Kidney (tissue), 14 donors: ENCODE data around the gene S100A12. TPM values are rescaled to one million over a fixed set of nuclear protein-coding genes. Genes with fewer than 3 reads are reported as not detected.

Source experiments
- DNase-seq, 5 donors: peaks; one replicate each; pipeline ENCODE4 v3.0.0-alpha.2; 2013 to 2020
- FAIRE-seq: peaks from 2 replicates; lab custom pipeline; 2012; peaks lifted over from hg19 to GRCh38; lab: Jason Lieb, UNC
- H3K27ac ChIP-seq, 2 donors: one replicate each; pipeline ENCODE4 v1.7.0; 2013; ENCODE audit warnings: low read depth in 2 of 2, low read length in 2 of 2, inconsistent platforms in 1 of 2
- H3K27me3 ChIP-seq: one replicate; pipeline ENCODE4 v1.7.1; 2013; ENCODE audit warnings: low read length, inconsistent platforms; ENCODE audit not compliant: control insufficient read depth, insufficient read depth
- H3K36me3 ChIP-seq, 3 donors: one replicate each; pipeline versions ENCODE4 v1.7.0 to v1.7.1; 2013; ENCODE audit warnings: low read length in 3 of 3, control low read depth in 1 of 3, inconsistent platforms in 1 of 3; ENCODE audit not compliant: insufficient read depth in 3 of 3, control insufficient read depth in 2 of 3
- H3K4me1 ChIP-seq, 3 donors: one replicate each; pipeline versions ENCODE4 v1.7.0 to v1.7.1; 2013; ENCODE audit warnings: low read length in 3 of 3, inconsistent platforms in 1 of 3, low read depth in 1 of 3; ENCODE audit not compliant: control insufficient read depth in 2 of 3, insufficient read depth in 2 of 3
- H3K4me3 ChIP-seq, 3 donors: one replicate each; pipeline versions ENCODE4 v1.7.0 to v1.8.1; 2013; ENCODE audit warnings: low read length in 3 of 3, control low read depth in 1 of 3, inconsistent platforms in 1 of 3
- H3K9ac ChIP-seq, 3 donors: one replicate each; pipeline versions ENCODE4 v1.7.0 to v1.7.1; 2013; ENCODE audit warnings: low read length in 3 of 3, control low read depth in 1 of 3, inconsistent platforms in 1 of 3
- H3K9me3 ChIP-seq, 3 donors: one replicate each; pipeline versions ENCODE4 v1.7.0 to v1.7.1; 2013; ENCODE audit warnings: low read length in 3 of 3, control low read depth in 1 of 3, inconsistent platforms in 1 of 3; ENCODE audit not compliant: control insufficient read depth in 2 of 3, insufficient read depth in 1 of 3
- CTCF ChIP-seq: IDR thresholded peaks from 3 replicates; pipeline ENCODE4 v1.5.1; 2012; ENCODE audit warnings: mild to moderate bottlenecking, moderate library complexity, borderline replicate concordance; ENCODE audit not compliant: insufficient read depth; ENCODE audit errors: extremely low read depth
- intact Hi-C: fragments of 100-400 bp; cut with DNase I; formaldehyde crosslinking; loops from one replicate; pipeline ENCODE4 v1.11.1; 2022
- polyA plus RNA-seq: library from polyadenylated mRNA; stranded (reverse); fragments of 350-450 nt; fragmentation: Illumina TruSeq; extraction: RNeasy Lipid Tissue Mini Kit (QIAGEN cat#74804); gene quantifications from one replicate; pipeline ENCODE4 v1.2.3, GENCODE V29; 2014; ENCODE audit warnings: low read depth, low replicate concordance; ENCODE audit not compliant: insufficient read depth
- total RNA-seq: library from RNA; stranded (reverse); fragmentation: NEBNext Ultra II Directional; extraction: Animal tissue kit (Norgen Biotek cat#: 25700); gene quantifications from one replicate; pipeline ENCODE4 v1.2.1, GENCODE V29; 2021
- donor health status: control.
- donor health status: control.
- donor health status: control.
- donor health status: control.
- donor health status: control.
- donor health status: DM: yes; HTN: yes; CAD: no.
- donor health status: Normal renal cell carcinoma (clear cell type).

The S100A12 gene
- total and polyA plus RNA-seq, 2 donors from 2014 or later: 1.3 to 2.7 TPM

DNA sequence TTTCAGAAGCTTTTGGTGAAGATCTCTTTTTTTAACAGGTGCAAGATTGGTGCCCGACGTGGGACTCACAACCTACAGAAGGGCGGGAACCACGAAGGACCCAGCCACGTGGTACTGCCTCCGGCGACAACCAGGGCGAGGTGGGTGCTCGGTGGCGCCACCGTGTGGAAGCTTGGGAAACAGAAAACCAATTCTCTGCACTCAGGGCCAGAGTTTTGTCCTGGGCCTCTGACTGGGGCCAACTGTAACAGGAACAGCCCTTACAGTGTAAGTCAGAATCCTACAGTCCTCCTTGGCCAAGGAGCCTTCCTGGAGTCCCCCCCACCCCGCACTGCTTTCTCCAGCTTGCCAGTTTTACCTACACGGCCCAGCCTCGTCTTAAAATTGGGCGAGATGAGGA is 29.3 kb upstream of the S100A12 start:
- Histone ChIP-seq H3K9me3 (no peaks in the 10 kb centered on the region), H3K4me1 (no peaks in the 10 kb centered on the region), H3K36me3 (no peaks in the 10 kb centered on the region), H3K9ac (no peak overlapping the region), H3K27ac (no peak overlapping the region), H3K27me3 (no peaks in the 10 kb centered on the region), H3K4me3 (no peak overlapping the region)
- no peak for FAIRE-seq
- intact Hi-C loops: no loop called here
- peak; percentile 35 for TF ChIP-seq CTCF
- peak in 1 of 5 donors; percentile 8 for DNase-seq

- H3K9me3 ChIP-seq: no peaks in the 10 kb centered on the region
- intact Hi-C loops: no loop called here
- FAIRE-seq (no peak), DNase-seq (peak in 1 of 5 donors; percentile 2)
- H3K4me1 ChIP-seq: no peaks in the 10 kb centered on the region
- no peak overlapping the region for H3K27ac ChIP-seq
- H3K36me3 ChIP-seq: no peaks in the 10 kb centered on the region
- no peak overlapping the region for H3K4me3 ChIP-seq
- no peaks in the 10 kb centered on the region for H3K27me3 ChIP-seq
- no peak for TF ChIP-seq CTCF
- no peak overlapping the region for H3K9ac ChIP-seq
These were observed 28.7 kb upstream of the S100A12 start for GRCh38 chr1:153404086-153404635.

- FAIRE-seq (no peak), DNase-seq (peak in 1 of 5 donors; percentile 2)
- H3K4me3 ChIP-seq: no peak overlapping the region
- TF ChIP-seq CTCF: no peak
- no peak overlapping the region for H3K9ac ChIP-seq
- no peaks in the 10 kb centered on the region for H3K4me1 ChIP-seq
- H3K27me3 ChIP-seq: no peaks in the 10 kb centered on the region
- no peak overlapping the region for H3K27ac ChIP-seq
- H3K9me3 ChIP-seq: no peaks in the 10 kb centered on the region
- intact Hi-C loops: no loop called here
- no peaks in the 10 kb centered on the region for H3K36me3 ChIP-seq
These were observed 28.1 kb upstream of the S100A12 start for GRCh38 chr1:153403421-153404085.
